Stimulated activated CD8-positive, alpha-beta memory T cell treated with anti-CD3 and anti-CD28 coated beads, Interleukin-15, amount 100 ng/mL, for 24 hours (primary cell): ENCODE results near the gene CAMTA1.
"Not testable (repeated sequence)": the region's sequence is repeated elsewhere in the genome, so short reads cannot be mapped to it uniquely, and the experiment has no call there.

ENCODE experiments used
- DNase-seq: peaks from one replicate; pipeline ENCODE4 v3.0.0-alpha.2; 2020; ENCODE audit warnings: low read depth

The CAMTA1 gene

DNA sequence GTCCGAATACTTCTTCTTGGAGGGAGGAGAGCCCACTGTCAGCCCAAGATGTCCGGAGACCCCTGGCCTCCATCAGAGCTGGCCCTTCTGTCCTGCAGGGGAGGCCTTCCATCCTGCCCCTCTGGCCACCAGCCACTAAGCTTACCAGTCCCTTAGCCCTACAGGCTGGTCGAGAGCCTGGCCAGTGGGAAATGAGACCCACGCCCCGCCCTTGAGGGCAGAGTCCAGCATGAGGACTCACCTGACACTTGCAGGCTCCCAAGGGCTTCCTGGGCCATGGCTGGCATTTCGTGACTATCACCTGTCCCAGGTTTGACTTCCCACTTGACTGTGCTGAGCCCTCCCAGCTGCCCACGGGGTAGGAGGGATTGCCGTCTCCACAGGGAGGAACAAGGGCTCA lies 624.0 kb downstream of the CAMTA1 start:
- no peak for DNase-seq

DNA sequence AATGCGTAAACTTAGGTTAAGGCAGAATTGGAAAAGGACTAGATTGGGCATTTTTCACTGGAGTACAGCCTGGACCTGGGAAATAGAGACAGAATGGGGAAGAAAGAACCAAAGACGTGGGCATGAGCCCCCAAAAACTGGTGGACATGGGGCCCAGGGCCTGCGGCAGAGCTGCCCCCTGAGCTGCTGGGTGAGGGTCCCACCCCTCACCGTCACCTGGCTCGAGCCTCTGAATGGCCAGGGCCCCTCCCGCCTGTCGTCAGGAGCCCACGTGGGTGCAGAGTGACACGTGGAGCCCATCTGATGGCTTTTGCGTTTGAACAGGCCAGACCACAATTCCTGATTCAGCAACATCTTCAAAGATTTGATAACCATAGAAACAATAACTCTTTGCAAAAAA lies 624.9 kb downstream of the CAMTA1 start:
- no peak for DNase-seq

DNA sequence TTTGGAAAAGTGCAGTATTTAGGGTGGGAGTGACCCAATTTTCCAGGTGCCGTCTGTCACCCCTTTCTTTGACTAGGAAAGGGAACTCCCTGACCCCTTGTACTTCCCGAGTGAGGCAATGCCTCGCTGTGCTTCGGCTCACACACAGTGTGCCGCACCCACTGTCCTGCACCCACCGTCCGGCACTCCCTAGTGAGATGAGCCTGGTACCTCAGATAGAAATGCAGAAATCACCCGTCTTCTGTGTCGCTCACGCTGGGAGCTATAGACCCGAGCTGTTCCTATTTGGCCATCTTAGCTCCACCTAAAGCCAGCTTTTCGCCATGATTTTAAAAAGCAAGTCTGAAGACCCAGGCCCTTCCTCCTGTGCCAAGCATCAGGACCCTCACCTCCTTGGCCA lies 632.4 kb downstream of the CAMTA1 start:
- DNase-seq, result not testable (repeated sequence)

DNA sequence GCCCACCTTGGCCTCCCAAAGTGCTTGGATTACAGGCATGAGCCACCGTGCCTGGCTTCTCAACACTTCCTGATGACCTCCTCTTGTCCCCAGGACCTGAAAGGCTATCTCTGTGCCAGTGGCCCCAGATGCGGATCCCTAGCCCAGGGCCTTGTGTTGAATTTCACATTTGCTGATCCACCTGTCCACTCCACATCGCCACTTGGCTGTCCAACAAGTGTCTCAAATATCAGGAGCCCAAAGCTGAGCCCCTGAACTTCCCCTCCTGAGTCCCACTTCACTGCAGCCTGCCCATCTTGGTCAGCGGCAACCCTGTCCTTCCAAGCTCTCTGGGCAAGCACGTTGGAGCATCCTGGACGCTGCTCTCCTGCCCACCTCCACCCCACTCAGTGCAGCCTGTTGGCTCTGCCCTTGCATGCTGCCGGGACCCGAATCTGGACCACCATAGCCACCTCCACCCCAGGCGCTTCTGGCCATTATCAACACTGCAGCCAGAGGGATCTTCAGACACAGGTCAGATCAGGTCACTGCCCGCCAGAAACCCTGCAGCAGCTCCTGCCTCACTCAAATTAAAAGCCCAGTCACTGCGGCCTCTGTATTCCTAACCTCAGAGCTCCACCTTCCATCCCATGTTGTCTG lies 633.3 kb downstream of the CAMTA1 start:
- no peak for DNase-seq

DNA sequence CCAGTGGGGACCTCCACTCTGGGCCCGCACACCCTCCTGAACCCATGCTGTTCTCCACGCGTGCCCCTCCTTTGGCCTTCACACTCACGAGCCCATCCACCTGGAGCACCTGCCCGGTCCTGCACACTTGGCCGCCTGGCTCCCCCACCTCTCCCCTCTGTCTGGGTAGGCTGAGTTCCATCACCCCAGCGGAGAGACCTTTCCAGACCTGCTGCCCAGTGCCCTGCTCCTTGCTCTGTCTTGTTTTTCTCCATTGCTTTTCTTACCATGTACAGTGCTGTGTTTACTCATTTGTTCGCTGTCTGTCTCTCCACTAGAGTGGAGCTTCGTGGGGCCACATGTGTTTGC lies 634.8 kb downstream of the CAMTA1 start:
- no peak for DNase-seq

DNA sequence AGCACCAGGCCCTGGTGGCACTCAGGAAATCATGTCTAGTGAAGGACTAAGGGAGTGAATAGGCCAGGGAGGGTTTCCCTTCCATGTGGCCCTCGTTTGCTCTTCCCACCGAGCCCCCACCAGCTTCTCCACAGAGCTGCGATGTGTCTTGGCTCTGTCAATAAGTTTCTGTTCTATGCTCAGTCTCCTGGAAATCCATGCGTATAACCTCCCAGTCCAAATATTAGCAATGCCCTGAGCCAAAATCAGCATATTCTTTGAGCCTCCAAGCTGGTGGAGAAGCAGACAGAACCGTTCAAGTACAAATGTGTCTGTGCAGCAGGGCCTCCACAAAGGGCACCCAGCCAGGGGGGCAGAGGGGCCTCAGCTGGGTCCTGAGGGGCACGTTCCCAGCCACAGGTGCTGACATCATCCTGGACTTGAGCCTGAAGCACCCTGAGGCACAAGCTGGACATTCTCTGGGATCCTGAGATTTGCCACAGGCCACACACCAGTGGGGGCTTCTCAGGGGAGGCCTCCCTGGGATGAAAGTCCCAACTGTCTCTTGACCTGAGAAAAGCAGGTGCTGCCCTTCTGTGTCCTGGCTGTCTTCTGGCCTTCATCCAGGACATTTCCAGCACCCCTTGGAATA lies 635.3 kb downstream of the CAMTA1 start:
- DNase-seq, result no peak

DNA sequence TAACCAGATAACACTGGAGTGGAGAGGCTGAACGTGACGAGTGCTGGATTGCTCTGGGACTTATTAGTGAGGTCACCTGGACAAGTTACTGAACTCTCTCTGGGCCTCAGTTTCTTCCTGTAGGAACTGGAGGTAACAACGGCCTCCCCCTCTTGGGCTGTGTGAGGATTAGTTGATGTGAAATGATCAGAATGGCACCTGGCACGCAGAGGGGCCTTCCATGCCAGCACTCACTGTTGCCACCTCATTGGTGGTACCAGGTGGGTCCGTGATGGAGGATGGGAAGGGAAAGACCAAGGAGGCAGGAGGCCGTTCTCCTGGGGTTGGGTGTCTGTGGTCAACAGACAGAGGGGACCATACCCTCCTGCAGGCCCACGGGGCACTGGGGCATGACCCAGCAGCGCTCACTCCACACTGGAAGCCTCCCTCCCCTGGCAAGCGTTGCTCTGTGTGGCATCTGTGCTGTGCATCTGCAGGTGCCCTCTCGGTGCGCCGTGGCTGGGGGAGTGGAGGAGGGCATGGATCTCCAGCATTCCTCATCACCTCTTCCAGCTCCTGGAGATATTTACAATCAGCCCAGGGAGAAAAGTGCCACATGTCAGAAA lies 636.3 kb downstream of the CAMTA1 start:
- no peak for DNase-seq

DNA sequence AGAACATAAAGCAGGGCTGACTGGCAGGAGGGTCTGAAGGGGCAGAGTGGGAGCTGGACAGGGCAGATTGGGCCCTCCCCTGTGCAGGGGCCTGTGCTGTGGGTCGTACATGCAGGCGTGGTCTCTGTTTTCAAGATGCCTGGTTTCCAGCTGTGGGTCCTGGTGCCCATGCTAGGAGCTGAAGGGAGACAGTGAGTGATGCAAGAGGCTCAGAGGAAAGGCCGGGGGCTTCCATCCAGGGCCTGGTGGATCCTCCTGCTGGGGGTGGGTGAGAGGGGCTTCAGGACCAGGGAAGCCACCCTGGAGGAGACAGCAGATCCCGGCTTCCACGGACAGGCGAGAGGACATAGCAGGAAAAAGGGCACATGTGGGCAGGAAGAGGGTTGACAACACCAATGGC lies 636.8 kb downstream of the CAMTA1 start:
- DNase-seq, result no peak

DNA sequence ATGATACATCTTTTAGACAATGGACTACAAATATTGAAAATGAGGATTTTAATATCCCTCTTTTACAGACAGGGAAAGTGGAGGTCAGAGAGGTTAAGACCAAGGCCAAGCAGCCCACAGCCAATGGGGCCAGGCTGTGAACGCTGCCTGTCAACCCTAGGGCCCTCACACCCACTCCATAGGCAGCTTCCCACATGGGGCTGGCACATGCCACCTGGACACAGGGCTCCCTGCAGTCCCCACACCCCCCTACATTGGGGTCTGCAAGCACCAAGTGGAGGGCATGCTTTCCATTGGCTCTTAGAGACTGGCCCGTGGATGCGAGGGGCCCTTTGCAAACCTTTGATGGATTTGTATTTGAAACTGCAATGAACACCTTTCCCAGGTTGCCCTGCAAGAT lies 637.3 kb downstream of the CAMTA1 start:
- DNase-seq, result no peak

DNA sequence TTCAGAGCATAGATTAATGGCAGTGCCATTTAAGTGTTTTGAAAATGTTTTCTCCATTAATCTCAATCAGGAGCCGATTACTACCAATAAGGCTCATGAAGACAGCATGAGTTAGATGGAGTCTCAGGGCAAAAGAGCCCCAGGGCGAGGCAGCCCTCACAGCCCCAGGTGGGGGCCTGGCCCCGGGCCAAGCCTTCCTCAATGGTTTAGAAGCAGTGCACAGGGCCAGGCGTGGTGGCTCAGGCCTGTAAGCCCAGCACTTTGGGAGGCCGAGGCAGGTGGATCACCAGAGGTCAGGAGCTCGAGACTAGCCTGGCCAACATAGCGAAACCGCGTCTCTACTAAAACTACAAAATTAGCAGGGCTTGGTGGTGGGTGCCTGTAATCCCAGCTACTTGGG lies 637.7 kb downstream of the CAMTA1 start:
- no peak for DNase-seq

DNA sequence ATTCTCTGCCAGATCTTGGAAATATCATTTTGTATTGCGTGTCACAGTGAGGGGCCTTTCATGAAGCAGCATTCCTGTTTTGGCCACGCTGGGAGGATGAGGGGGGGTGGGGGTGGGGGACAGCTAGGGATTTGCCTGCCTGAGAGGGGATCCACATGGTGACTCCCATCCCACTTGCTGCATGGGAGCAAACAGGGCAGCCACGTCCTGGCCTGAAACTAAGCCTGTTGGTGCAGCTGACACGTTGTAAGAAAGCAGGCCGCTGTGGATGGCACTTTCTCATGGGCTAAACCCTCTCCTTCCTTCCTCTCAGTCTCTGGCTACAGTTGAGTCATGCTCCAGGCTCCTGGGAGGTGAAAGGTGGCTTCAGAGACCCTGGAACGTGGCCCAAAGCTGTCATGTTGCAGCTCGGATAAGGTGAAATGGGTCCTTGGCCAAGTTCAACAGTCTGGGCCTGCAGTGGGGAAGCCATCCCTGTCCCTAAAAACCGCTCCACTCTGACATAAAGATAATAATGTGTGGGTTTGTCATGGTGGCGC lies 639.2 kb downstream of the CAMTA1 start:
- no peak for DNase-seq

DNA sequence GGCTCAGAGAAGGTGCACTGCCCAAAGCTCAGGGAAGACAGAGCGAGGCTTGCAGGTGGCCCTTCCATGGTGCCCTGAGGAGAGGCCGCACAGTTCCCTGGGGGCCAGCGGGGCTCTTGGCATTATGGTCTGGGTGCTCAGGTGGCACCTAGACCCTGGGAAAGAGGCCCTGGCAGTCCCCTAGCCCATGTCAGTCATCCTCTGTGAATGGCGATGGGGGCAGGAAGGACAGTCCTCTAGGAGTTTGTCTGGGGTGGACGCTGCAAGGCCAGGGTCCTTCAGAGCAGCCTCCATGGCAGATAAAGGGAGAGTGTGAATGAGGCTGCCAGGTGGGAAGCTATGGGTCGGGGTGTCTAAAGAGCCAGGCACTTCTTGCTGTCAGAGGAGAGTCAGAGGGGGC lies 640.0 kb downstream of the CAMTA1 start:
- no peak for DNase-seq

DNA sequence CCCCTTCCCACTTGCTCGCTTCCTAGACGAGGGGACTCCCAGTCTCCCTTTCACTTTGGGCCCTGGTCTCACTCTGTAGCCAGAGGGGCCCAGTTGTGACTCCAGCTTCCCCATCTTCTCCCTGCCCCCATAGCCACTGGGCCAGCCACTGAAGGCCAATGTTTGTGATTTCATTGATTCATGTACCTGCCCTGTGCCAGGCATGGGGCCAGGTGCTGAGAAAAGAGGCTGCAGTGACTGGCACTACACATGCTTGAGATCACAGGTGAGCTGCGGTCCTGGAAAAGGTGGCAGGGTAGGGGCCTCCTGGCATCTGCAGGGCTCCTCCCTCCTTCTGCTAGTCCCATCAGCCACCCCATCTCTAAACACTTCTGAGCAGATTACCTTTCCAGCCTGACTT lies 640.5 kb downstream of the CAMTA1 start:
- no peak for DNase-seq

DNA sequence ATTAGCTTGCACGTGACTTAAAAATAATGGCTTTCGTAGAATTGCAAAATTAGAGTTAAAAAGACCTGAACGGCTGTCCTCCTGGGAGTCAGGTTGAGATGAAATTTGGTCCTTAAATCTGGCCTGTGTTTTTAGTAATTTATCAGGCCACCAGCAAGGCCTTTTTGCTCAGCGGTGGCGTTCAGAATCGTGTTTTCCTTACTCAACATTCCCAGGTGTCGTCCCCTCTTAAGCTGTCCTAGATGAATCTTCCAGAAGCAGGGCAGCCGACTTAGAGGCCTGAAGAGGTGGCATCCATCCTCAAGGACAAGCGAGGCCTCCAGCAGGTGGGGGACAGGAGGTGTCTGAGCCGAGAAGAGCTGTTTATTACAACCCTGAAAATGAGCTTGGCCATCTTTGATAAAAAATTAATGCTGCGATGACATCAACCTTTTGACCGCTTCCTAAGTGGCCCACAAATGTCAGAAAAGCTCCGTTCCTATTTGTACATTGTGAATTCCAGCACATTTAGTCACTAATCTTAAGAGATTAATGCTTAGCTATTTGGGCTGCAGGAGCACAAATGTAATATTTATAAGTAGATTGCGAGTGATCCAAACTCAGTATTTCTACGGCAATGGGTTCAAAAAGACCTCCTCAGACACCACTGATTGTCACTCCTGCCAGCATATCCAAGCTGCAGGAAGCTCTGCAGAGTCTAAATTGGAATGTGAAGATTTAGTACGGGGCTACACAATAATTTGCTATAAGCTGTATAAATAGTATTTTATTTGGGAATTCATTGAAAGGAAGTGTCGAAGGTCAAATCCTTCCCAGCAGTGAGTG lies 641.7 kb downstream of the CAMTA1 start:
- no peak for DNase-seq

DNA sequence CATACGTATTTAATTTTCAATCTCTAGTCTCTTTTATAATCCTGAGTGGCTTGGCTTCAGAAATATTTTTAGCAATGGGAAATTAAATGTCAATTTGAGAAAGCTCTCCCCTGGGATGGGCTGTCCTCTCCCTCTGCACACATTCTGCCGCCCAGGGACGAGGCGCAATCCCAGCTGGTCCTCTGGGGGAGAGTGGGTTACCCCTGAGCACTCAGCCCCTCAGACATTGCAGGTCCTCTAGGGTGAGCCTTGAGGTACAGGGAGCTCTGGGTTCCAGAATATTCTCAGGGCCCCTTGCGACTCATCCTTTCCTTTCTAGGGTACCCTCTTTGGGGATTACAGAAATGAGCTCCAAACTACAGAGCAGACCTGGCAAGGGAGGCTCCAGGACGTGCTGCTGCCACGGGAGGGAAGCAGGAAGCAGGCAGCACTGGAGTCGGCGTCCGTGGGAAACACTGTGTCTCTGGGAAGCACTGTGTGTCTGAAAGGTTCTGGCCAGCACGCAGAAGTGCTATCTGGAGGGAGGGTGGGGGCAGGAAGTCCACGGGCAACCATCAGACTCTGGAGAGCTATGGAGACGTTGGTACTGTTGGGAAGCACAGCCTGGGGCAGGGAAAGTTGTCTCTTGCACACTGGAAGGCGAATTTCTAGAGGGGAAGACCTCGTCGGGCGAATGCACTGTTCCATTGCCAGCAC lies 642.5 kb downstream of the CAMTA1 start:
- DNase-seq, result no peak

DNA sequence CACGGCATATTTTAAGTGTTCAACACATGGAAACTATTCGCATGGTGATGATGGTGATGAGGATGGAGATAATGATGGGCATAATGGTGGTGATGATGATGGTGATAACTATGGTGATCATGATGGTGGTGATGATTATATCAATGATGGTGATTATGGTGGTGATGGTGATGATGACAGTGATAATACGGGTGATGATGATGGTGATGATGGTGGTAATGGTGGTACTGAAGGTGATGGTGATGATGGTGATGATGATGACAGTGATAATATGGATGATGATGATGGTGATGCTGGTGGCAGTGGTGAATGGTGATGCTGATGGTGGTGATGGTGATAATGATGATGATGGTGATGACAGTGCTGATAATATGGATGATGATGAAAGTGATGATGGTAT lies 644.0 kb downstream of the CAMTA1 start:
- no peak for DNase-seq

DNA sequence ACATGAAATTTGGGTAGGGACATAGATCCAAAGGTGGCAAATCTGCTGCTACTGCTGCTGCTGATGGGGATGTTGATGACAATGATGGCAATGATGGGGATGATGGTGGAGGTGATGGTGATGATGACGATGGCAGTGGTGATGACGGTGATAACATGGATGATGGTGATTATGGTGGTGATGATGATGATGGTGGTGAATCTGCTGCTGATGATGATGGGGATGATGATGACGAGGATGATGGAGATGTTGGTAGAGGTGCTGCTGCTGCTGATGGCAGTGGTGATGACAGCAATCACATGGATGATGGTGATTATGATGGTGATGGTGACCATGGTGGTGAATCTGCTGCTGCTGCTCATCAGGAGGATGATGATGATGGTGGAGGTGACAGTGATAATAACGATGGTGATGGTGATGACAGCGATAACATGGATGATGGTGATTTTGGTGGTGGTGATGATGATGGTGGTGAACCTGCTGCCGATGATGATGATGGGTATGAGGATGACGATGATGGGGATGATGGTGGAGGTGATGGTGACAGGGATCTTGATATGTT lies 644.9 kb downstream of the CAMTA1 start:
- no peak for DNase-seq

DNA sequence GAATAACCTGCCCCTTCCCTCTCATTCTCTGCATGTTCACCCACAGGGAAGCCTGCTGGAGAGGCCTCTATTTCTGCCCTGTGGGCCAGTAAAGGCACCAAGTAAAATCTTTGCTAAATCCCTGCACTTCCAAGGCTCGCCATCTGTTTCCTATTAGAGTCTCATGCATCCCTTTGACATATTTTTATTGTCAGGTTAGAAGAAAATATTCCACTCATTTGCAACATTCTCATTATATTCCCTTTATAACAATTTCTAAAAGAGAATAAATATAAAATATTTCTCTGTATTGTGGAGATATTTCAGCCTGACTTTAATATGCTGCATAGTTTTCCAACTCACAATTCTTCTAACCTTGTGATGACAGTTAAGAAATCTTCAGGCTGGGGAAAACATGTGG lies 645.4 kb downstream of the CAMTA1 start:
- DNase-seq, result no peak

DNA sequence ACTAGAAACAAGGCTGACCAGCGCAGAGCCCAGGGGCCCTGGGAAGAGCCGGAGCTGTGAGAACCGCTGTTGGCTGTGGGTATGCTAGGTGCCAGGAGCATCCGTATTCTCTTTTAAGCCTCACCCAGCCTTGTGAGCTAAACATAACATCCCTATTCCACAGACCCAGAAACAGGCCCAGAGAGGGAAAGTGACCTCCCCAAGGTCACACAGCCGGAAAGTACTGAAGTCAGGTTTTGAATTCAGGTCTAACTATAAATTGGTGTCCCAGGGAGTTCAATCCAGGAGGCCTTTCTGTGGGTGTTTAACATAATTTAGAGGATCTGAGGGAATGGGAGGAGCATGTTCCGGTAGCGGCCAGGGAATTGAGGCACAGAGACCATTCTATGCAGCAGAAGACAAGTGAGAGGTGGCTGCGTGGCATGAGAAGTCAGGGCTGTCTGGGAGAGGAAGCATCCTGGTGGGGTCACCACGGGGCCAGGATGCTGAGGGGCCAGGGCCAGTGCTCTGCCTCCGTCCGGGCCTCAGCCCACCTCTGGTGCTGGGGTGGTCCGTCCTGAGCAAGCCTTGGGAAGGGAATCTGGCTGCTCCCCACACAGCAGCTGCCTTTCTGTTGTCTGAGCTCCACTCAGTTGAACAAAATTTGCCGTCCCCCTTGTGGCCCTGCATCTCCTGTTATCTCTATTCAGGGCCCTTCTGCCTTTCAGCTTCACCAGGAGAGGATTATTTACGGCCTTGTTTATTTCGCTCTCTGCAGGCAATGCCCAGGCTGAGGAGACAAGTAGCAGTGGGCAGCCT lies 647.0 kb downstream of the CAMTA1 start:
- no peak for DNase-seq

DNA sequence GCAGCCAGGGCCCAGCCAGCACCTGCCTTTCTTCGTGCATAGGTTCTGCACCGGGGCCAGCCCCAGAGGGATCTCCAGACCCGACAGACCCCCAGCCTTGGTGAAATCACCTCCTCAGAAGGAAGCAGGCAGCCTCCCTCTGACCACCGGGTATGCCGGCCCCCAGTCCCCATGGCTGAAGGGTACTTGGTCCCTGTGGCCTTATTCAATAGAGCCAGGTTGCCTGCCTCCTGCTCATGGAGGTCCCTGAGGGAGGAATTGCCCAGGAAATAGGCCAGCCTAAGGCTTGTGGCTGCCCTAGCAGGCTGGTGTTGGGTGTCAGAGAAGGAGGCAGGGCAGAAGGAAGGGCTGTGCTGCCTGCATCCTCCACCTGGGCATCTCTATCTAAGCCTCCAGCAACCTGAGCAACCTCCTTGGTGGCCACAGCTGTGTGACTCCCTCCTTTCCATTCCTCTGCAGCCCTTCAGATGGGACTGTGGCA lies 647.7 kb downstream of the CAMTA1 start:
- DNase-seq, result no peak

DNA sequence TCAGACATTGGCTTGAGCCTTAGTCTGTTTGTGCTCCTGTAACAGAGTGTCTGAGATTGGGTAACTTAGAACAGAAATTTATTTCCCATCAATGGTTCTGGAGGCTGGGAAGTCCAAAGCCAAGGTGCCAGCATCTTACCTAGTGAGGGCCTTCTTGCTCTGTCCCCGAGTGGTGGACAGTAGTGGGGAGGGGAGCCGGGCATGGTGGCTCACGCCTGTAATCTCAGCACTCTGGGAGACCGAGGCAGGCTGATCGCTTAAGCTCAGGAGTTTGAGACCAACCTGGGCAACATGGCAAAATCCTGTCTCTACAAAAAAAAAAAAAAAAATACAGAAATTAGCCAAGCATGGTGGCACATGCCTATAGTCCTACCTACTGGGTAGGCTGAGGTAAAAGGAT lies 649.3 kb downstream of the CAMTA1 start:
- DNase-seq, result no peak
